ENCODE measurements around the gene MACF1.

Gene MACF1

GRCh38 chr1:39277879-39278278, 73.4 kb downstream of the MACF1 start:
- no peak overlapping the region for H3K4me3 ChIP-seq (ENCODE audit: low read depth, low read length)
- no peak for DNase-seq (ENCODE audit: low read depth)
- TF ChIP-seq MYC (IDR thresholded peaks at IDR 0.05; ENCODE audit: low read depth, low read length) (no peak), POLR2A (IDR thresholded peaks at IDR 0.05; ENCODE audit: extremely low read depth, insufficient read length) (no peak), MAX (IDR thresholded peaks at IDR 0.05; ENCODE audit: low read depth, low read length) (no peak), CTCF (IDR thresholded peaks at IDR 0.05; ENCODE audit: low read depth, low read length) (no peak)

GRCh38 chr1:39282537-39283216, 78.2 kb downstream of the MACF1 start:
- no peak for DNase-seq (ENCODE audit: low read depth)
- TF ChIP-seq MAX (IDR thresholded peaks at IDR 0.05; ENCODE audit: low read depth, low read length) (no peak), MYC (IDR thresholded peaks at IDR 0.05; ENCODE audit: low read depth, low read length) (no peak)
- no peak overlapping the region for H3K4me3 ChIP-seq (ENCODE audit: low read depth, low read length)

- TF ChIP-seq MYC (IDR thresholded peaks at IDR 0.05; ENCODE audit: low read depth, low read length), result no peak
- DNase-seq (ENCODE audit: low read depth), result no peak
- no peak overlapping the region for H3K4me3 ChIP-seq (ENCODE audit: low read depth, low read length)
Measured at GRCh38 chr1:39283858-39284257, 79.4 kb downstream of the MACF1 start.

- TF ChIP-seq POLR2A (IDR thresholded peaks at IDR 0.05; ENCODE audit: extremely low read depth, insufficient read length) (no peak), MYC (IDR thresholded peaks at IDR 0.05; ENCODE audit: low read depth, low read length) (no peak), CTCF (IDR thresholded peaks at IDR 0.05; ENCODE audit: low read depth, low read length) (no peak), MAX (IDR thresholded peaks at IDR 0.05; ENCODE audit: low read depth, low read length) (no peak)
- H3K4me3 ChIP-seq (ENCODE audit: low read depth, low read length), result no peak overlapping the region
- DNase-seq (ENCODE audit: low read depth), result no peak
Measured at GRCh38 chr1:39287541-39287940, 83.0 kb downstream of the MACF1 start.

- TF ChIP-seq POLR2A (IDR thresholded peaks at IDR 0.05; ENCODE audit: extremely low read depth, insufficient read length), result no peak
- TF ChIP-seq CTCF (IDR thresholded peaks at IDR 0.05; ENCODE audit: low read depth, low read length), result no peak
- TF ChIP-seq MYC (IDR thresholded peaks at IDR 0.05; ENCODE audit: low read depth, low read length), result no peak
- TF ChIP-seq MAX (IDR thresholded peaks at IDR 0.05; ENCODE audit: low read depth, low read length), result no peak
- no peak overlapping the region for H3K4me3 ChIP-seq (ENCODE audit: low read depth, low read length)
- no peak for DNase-seq (ENCODE audit: low read depth)
Measured at GRCh38 chr1:39288735-39289465, 84.4 kb downstream of the MACF1 start.

- TF ChIP-seq MYC (IDR thresholded peaks at IDR 0.05; ENCODE audit: low read depth, low read length), result no peak
- no peak for TF ChIP-seq POLR2A (IDR thresholded peaks at IDR 0.05; ENCODE audit: extremely low read depth, insufficient read length)
- no peak for TF ChIP-seq MAX (IDR thresholded peaks at IDR 0.05; ENCODE audit: low read depth, low read length)
- TF ChIP-seq CTCF (IDR thresholded peaks at IDR 0.05; ENCODE audit: low read depth, low read length), result no peak
- no peak overlapping the region for H3K4me3 ChIP-seq (ENCODE audit: low read depth, low read length)
- no peak for DNase-seq (ENCODE audit: low read depth)
Measured at GRCh38 chr1:39292401-39292800, 87.9 kb downstream of the MACF1 start.

All from NB4 (cell line).